Caco-2 (cell line): ENCODE data around the gene CLIP1. TPM values are rescaled to one million over a fixed set of nuclear protein-coding genes. Genes with fewer than 3 reads are reported as not detected.
A peak's percentile ranks its signal among the peaks of the same experiment; 100 is the strongest.

Experiments
- BruUV-seq: library from RNA; stranded (reverse); fragments of 400-500 nt; replicated peaks from 2 replicates; lab custom pipeline; 2021; lab: Mats Ljungman, UMichigan
- CTCF ChIA-PET: fragments of 300-600 bp; sonication (Branson Sonifier 250); formaldehyde crosslinking; loops from one replicate; lab custom pipeline; 2022; ENCODE audit warnings: antibody characterized with exemption; lab: Charles Lee
- POLR2A ChIA-PET: fragments of 300-600 bp; sonication (Branson Sonifier 250); formaldehyde crosslinking; loops from one replicate; lab custom pipeline; 2022; ENCODE audit warnings: antibody characterized with exemption; lab: Charles Lee
- DNase-seq, 2 experiments: peaks; one replicate each; pipeline versions ENCODE4 v3.0.0 to v3.0.0-alpha.2; 2020 to 2022
- H3K27me3 ChIP-seq: replicated peaks from 2 replicates; pipeline ENCODE4 v1.6.0; 2011; ENCODE audit warnings: low read length; ENCODE audit not compliant: control insufficient read depth, insufficient read depth
- H3K36me3 ChIP-seq: 2 replicates; pipeline ENCODE4 v1.5.1; 2011; ENCODE audit warnings: low read length; ENCODE audit not compliant: control insufficient read depth, insufficient read depth
- H3K4me1 ChIP-seq: fragments of 250-450 bp; sonication (Bioruptor Pico); 2 replicates; pipeline ENCODE4 v1.5.1; 2020; ENCODE audit warnings: mild to moderate bottlenecking
- H3K4me3 ChIP-seq: 2 replicates; pipeline ENCODE4 v1.5.1; 2011; ENCODE audit warnings: low read depth, mild to moderate bottlenecking, control low read depth, low read length
- H3K9me3 ChIP-seq: fragments of 250-450 bp; sonication (Bioruptor Pico); 2 replicates; pipeline ENCODE4 v1.5.1; 2020; ENCODE audit warnings: mild to moderate bottlenecking, moderate library complexity
- H3K27ac Mint-ChIP-seq: one replicate; pipeline ENCODE4 v1.8.0; 2022; ENCODE audit warnings: mixed read lengths; ENCODE audit not compliant: unreplicated experiment
- H3K27me3 Mint-ChIP-seq: one replicate; pipeline ENCODE4 v1.8.0; 2022; ENCODE audit warnings: mixed read lengths; ENCODE audit not compliant: insufficient read depth, unreplicated experiment
- H3K36me3 Mint-ChIP-seq: one replicate; pipeline ENCODE4 v1.8.0; 2022; ENCODE audit warnings: mild to moderate bottlenecking, mixed read lengths; ENCODE audit not compliant: insufficient read depth, unreplicated experiment
- H3K4me1 Mint-ChIP-seq: one replicate; pipeline ENCODE4 v1.8.0; 2022; ENCODE audit warnings: low read depth, mixed read lengths; ENCODE audit not compliant: unreplicated experiment
- H3K4me3 Mint-ChIP-seq: one replicate; pipeline ENCODE4 v1.8.0; 2022; ENCODE audit warnings: mild to moderate bottlenecking, moderate library complexity, mixed read lengths; ENCODE audit not compliant: unreplicated experiment
- H3K9me3 Mint-ChIP-seq: one replicate; pipeline ENCODE4 v1.8.0; 2022; ENCODE audit warnings: mixed read lengths; ENCODE audit not compliant: unreplicated experiment
- intact Hi-C: fragments of 100-400 bp; cut with micrococcal nuclease; formaldehyde crosslinking; loops from one replicate; pipeline ENCODE4 v1.10.0; 2022; ENCODE audit not compliant: unreplicated experiment
- total RNA-seq: library from RNA; stranded (reverse); gene quantifications from 2 replicates; pipeline ENCODE4 v1.2.3, GENCODE V29; 2022
- TF ChIP-seq, protein P1 (sequence below), 2 experiments: fragments of 200-600 bp in 1 of 2; IDR thresholded peaks; 1 replicate in 1 of 2; 2 replicates in 1 of 2; pipeline versions ENCODE4 v1.5.1 to v1.8.0; 2011 to 2022; ENCODE audit warnings: antibody characterized with exemption in 1 of 2, control low read depth in 1 of 2, inconsistent platforms in 1 of 2, low read depth in 1 of 2, low read length in 1 of 2, mild to moderate bottlenecking in 1 of 2, moderate library complexity in 1 of 2; ENCODE audit not compliant: insufficient read depth in 1 of 2, severe bottlenecking in 1 of 2, unreplicated experiment in 1 of 2

Gene CLIP1
- total RNA-seq, 1 experiment from 2014 or later, result 85.0 TPM

DNA sequence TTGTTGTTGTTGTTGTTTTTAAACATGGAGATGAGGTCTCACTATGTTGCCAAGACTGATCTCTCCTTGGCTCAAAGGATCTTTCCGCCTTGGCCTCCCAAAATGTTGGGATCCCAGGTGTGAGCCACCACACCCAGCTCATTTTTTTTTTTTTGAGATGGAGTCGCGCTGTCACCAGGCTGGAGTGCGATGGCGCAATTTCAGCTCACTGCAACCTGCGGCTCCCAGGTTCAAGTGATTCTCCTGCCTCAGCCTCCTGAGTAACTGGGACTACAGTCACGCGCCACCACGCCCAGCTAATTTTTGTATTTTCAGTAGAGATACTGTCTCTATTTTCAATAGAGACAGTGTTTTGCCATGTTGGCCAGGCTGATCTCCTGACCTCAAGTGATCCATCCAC is 4.9 kb upstream of the CLIP1 start:
- POLR2A ChIA-PET, result no interaction called here
- no peak overlapping the region for H3K4me3 ChIP-seq
- BruUV-seq, result no TSS peak
- CTCF ChIA-PET, result interaction anchor here (0.5 to 0.7 kb wide), 3 partner anchors 11 to 938 kb away, joined by 3 to 4 read pairs (median 3); no protein-coding TSS in a partner anchor
- intact Hi-C loops, result no loop called here
- Mint-ChIP-seq H3K27ac (no peak overlapping the region), H3K4me3 (no peak overlapping the region), H3K36me3 (peaks cover 21% of the 10 kb centered on the region), H3K4me1 (peaks cover 14% of the 10 kb centered on the region), H3K27me3 (no peaks in the 10 kb centered on the region), H3K9me3 (no peaks in the 10 kb centered on the region)
- TF ChIP-seq, protein P1, sequence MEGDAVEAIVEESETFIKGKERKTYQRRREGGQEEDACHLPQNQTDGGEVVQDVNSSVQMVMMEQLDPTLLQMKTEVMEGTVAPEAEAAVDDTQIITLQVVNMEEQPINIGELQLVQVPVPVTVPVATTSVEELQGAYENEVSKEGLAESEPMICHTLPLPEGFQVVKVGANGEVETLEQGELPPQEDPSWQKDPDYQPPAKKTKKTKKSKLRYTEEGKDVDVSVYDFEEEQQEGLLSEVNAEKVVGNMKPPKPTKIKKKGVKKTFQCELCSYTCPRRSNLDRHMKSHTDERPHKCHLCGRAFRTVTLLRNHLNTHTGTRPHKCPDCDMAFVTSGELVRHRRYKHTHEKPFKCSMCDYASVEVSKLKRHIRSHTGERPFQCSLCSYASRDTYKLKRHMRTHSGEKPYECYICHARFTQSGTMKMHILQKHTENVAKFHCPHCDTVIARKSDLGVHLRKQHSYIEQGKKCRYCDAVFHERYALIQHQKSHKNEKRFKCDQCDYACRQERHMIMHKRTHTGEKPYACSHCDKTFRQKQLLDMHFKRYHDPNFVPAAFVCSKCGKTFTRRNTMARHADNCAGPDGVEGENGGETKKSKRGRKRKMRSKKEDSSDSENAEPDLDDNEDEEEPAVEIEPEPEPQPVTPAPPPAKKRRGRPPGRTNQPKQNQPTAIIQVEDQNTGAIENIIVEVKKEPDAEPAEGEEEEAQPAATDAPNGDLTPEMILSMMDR (IDR thresholded peaks at IDR 0.05; ENCODE audit: insufficient read depth in 1 of 2, low read depth in 1 of 2, low read length in 1 of 2, severe bottlenecking in 1 of 2, unreplicated experiment in 1 of 2), result no peak
- H3K36me3 ChIP-seq, result no peaks in the 10 kb centered on the region
- no peaks in the 10 kb centered on the region for H3K9me3 ChIP-seq
- H3K4me1 ChIP-seq, result peaks cover 20% of the 10 kb centered on the region
- no peak for DNase-seq
- H3K27me3 ChIP-seq, result no peaks in the 10 kb centered on the region

DNA sequence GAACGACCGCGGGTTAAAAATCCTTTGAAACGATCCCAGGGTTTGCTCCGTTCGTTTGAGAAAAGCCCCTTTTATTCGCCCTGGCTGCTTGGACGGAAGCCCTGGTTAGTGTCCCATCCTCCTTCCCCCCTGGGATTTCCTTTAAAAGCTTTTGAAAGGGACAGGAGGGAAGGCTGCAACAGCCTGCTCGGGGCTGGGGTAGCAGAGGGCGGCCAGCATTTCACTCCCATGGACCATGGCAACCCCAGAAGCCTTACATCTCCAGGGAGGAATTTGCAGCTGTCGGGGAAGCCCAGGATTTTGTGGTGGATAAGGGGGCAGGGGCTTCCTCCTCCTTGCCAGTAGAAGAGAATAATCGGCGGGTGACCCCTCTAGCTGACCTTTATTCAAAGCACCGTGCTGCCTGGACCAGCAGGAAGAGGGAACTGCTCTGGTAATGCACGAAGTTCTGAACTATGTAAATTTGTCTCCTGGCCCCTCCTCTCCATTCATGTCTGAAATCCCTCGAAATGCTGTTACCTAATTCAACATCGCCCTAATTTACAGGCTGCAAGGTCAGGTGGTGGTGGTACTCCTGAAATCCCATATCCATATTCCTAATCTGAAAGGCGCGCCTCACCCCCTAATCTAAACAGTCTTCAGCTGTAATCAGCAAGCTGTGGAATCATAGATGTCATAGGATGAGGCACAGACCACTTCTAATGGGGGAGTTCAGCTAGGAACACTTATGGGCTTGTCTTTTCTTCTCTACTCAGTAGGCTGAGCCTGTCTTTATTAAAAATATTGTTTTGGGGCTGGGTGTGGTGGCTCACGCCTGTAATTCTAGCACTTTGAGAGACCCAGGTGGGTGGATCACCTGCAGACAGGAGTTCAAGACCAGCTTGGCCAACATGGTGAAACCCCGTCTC is 1.0 kb upstream of the CLIP1 start:
- no peaks in the 10 kb centered on the region for H3K9me3 Mint-ChIP-seq
- H3K36me3 ChIP-seq, result no peaks in the 10 kb centered on the region
- H3K27me3 ChIP-seq, result no peaks in the 10 kb centered on the region
- peak overlapping the region; percentile 91 for H3K27ac Mint-ChIP-seq
- TF ChIP-seq, protein P1 (IDR thresholded peaks at IDR 0.05; ENCODE audit: insufficient read depth in 1 of 2, low read depth in 1 of 2, low read length in 1 of 2, severe bottlenecking in 1 of 2, unreplicated experiment in 1 of 2), result no peak
- POLR2A ChIA-PET, result interaction anchor here (0.6 to 6.8 kb wide), 5 partner anchors 11 to 77 kb away, joined by 3 to 52 read pairs (median 5); partner anchors contain the start of gene ZCCHC8
- CTCF ChIA-PET, result interaction anchor here (0.6 to 3.0 kb wide), 3 partner anchors 18 to 48 kb away, joined by 3 to 20 read pairs (median 11); no protein-coding TSS in a partner anchor
- DNase-seq, result peak; percentile 62 to 63
- H3K36me3 Mint-ChIP-seq, result peaks cover 20% of the 10 kb centered on the region
- peaks cover 34% of the 10 kb centered on the region for H3K4me1 ChIP-seq
- H3K4me3 Mint-ChIP-seq, result peak overlapping the region; percentile 85
- peaks cover 7% of the 10 kb centered on the region for H3K4me1 Mint-ChIP-seq
- no peaks in the 10 kb centered on the region for H3K9me3 ChIP-seq
- no peaks in the 10 kb centered on the region for H3K27me3 Mint-ChIP-seq
- BruUV-seq, result TSS peak; percentile 60
- H3K4me3 ChIP-seq, result peak overlapping the region; percentile 51
- intact Hi-C loops, result loop anchor here (1.0 kb wide), 3 partner anchors 8 to 48 kb away; no protein-coding TSS in a partner anchor

DNA sequence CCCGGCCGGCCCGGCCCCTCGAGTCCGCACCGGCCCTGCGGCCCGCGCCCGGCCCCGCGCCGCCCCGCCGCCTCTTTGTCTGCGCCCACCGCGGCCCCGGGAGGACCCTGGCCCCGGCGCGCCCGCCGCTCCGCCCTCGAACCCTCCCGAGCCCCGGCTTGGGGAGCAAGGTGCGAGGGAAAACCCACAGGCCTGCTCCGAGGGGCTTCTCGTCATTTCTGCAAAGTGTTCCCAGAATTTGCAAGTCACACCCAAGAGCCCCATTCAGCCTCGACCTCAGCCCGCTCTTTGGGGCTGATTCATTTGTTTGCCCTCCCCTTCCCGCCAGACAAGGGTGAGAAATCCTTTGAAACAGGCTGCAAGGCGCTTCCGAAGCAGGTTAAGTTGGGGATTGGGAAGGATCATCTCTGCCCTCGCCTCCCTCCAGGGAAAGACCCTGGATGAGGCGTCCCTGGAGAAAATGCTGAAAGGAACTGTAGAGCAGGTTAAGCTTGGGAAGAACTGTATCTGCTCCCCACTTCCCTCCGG is 325 bp upstream of the CLIP1 start:
- ChIA-PET CTCF (interaction anchor here (1.1 to 3.0 kb wide), 3 partner anchors 17 to 49 kb away, joined by 5 to 20 read pairs (median 11); no protein-coding TSS in a partner anchor), POLR2A (interaction anchor here (0.6 to 6.8 kb wide), 4 partner anchors 12 to 197 kb away, joined by 4 to 52 read pairs (median 5); partner anchors contain the start of gene DIABLO)
- Mint-ChIP-seq H3K9me3 (no peaks in the 10 kb centered on the region), H3K4me3 (peak overlapping the region; percentile 85), H3K27ac (peak overlapping the region; percentile 91), H3K36me3 (peaks cover 20% of the 10 kb centered on the region), H3K27me3 (no peaks in the 10 kb centered on the region), H3K4me1 (peaks cover 11% of the 10 kb centered on the region)
- H3K4me3 ChIP-seq, result peak overlapping the region; percentile 51
- H3K27me3 ChIP-seq, result no peaks in the 10 kb centered on the region
- H3K36me3 ChIP-seq, result no peaks in the 10 kb centered on the region
- intact Hi-C loops, result loop anchor here (1.0 kb wide), 3 partner anchors 9 to 49 kb away; no protein-coding TSS in a partner anchor
- H3K4me1 ChIP-seq, result peaks cover 41% of the 10 kb centered on the region
- no peaks in the 10 kb centered on the region for H3K9me3 ChIP-seq
- BruUV-seq, result no TSS peak
- DNase-seq, result peak in 1 of 2 experiments; percentile 49
- TF ChIP-seq, protein P1 (IDR thresholded peaks at IDR 0.05; ENCODE audit: insufficient read depth in 1 of 2, low read depth in 1 of 2, low read length in 1 of 2, severe bottlenecking in 1 of 2, unreplicated experiment in 1 of 2), result no peak
